ENCODE results near the gene KLF7.

Gene KLF7

GRCh38 chr2:207166349-207167098 lies 776 bp upstream of the KLF7 start:
- DNase-seq, result peak; percentile 43

DNA sequence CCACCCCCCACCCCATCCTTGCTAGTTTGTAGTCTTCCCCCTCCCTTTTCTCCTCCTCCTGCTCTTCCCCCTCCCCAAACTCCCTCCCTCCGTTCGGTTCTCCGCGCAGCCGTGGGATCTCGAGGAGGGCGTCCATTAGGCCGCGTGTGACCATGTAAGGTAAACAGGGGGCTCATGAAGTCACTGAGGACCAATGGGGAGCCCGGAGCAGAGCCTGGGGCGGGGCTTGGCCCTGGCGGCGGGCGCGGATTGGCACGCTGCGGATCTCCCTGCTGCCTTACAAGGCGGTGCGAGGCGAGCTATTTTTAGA lies 246 bp upstream of the KLF7 start:
- DNase-seq, result peak; percentile 91

GRCh38 chr2:207164006-207164831 lies 1.5 kb downstream of the KLF7 start:
- DNase-seq, result no peak

DNA sequence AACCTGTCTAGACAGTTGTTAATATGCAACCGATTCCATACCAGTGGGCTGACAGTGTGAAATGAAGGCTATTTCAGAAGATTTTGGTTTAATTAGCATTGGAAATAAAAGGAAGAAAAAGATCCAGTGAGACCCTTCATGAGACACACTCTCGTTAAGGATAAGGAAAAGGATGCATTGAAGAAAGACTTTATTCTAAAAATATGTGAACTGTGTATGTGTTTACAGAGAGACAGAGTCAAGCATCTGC lies 2.1 kb downstream of the KLF7 start:
- no peak for DNase-seq

DNA sequence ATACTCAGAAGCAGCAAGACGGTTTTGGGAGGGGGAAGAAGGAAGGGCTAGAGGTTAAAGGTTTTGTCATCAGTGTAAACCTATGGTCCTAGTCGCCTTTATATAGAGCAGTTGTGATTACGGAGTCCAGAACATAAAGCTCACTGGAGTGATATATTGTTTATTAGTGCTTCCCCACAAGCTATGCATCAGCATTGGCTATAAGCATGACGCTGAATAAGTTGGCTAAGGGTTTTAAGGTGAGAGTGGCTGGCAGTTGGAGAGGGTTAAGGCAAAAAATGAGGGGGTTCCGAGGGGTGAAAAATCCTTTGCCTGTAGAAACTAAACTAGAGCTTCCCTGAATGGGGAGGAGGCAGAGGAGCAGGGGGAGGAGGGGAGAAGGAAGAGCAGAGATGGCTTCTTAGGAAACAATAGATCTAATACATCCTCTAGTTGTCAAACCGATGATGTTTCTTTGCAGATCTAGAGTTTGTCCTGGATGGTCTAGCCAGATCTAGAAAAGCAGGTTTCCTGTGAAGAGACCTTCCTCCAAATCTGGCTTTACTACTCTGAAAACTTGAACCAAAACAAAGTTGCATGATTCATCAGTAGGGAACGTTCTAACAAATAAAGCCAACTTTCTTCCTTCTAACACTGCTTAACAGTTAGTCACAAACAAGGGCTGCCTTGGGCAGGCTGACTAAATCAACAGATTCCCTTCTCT lies 2.5 kb downstream of the KLF7 start:
- DNase-seq, result no peak

GRCh38 chr2:207162316-207162715 lies 3.4 kb downstream of the KLF7 start:
- no peak for DNase-seq

DNA sequence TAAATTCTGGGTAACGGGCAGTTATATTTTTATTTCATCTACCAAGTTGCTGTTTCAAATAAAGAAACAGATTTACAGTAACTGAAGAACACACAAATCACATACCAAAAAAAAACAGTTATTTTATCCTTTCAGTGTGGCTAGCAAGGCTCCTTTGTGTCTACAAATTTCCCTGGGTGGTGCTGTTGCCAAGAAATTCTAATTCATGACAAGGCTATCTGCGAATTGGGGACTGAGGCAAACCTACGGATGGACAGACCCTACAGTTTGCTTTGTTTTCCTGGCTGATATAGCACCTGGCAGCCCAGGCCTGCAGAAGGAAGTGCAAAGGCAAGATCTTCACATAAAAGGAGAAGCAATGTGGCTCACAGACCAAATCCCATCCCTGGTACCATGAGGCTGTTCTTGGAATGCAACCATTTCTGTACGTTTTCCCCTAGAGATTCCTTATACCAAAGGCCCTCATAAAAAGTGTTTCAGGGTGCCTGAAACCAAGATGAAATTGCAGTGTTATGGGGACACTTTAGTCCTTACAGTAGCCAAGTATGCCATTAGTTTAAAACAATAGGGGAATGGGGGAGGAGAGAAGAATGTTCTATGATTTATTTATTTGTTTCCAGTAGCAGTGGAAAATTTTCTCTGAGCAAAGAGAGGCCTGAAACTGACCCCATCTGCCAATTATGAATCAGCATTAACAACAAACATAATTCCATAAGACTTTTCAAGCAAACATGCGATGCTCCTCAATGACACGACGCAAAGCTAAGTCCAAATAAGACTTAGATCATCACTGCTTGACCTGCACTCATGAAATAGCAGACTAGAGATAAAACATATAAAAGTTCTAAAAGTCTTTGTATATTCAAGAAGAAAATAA lies 4.3 kb downstream of the KLF7 start:
- DNase-seq, result no peak

DNA sequence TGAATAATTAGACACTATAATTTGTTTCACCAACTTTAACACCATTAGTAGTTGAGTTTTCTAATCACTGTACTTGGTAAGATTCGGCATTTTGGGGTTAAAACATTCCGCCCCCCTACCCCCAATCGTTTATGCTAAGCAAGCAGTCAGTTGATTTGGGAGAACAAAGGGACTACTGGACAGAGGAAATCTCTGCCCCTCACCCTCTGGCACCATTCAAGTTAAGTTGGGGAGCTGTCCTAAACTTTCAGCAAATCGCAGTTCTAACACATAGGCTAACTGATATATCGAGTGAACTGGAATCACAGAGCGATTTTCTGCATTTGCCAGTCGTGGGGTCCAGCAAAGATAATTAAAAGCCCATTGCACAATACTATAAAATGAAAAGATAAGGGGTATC lies 5.6 kb downstream of the KLF7 start:
- no peak for DNase-seq

GRCh38 chr2:207159002-207159401 lies 6.7 kb downstream of the KLF7 start:
- no peak for DNase-seq

DNA sequence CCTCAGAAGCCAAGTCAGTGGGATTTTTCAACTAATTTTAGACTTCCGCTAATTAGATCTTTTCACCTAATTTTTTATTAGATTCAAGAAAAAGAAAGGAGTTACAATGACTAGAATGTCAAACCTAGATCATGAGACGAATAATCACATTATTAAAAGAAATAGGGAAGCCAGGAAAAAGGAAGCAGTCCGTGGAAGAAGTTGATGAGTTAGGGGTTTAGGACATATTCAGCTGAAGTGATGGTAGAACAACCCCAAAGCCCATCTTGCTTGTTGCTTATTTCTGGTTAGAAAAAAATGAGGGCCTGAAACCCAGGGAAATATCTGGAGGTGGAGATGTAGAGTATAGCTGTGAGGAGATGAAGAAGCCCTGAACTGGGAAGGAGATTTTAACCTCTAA lies 8.0 kb downstream of the KLF7 start:
- DNase-seq, result no peak

GRCh38 chr2:207157162-207157481 lies 8.6 kb downstream of the KLF7 start:
- DNase-seq, result no peak

DNA sequence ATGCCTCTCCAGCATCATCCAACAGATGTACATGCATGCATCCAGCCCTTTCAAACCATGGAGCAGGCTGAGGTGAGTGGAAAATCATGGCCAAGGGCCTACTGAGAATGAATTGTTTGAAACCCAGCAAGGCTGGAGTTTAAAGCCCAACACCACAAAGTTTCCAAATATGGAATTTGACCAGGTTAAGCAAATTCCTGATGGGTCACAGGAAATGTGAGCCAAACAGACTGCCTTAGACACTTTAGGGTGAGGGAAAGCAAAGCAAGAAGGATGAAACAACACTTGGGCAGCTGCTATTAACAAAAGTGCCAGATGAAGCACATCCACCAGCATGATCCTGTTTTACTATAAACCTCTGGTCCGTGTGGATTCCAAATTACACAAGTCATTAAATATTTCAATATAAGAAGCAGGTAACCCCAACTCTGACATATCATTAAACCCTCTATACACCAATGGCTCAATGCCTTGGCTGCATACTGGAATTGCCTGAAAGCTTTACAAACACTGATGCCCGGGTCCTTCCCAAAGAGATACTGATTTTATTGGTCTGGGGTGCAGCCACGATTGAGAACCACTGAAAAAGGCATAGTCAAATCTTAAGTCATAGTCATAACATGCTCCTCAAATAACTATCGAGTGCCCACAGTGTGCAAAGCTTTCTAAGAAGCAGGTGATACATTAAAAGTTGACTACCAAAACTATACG lies 9.1 kb downstream of the KLF7 start:
- no peak for DNase-seq

DNA sequence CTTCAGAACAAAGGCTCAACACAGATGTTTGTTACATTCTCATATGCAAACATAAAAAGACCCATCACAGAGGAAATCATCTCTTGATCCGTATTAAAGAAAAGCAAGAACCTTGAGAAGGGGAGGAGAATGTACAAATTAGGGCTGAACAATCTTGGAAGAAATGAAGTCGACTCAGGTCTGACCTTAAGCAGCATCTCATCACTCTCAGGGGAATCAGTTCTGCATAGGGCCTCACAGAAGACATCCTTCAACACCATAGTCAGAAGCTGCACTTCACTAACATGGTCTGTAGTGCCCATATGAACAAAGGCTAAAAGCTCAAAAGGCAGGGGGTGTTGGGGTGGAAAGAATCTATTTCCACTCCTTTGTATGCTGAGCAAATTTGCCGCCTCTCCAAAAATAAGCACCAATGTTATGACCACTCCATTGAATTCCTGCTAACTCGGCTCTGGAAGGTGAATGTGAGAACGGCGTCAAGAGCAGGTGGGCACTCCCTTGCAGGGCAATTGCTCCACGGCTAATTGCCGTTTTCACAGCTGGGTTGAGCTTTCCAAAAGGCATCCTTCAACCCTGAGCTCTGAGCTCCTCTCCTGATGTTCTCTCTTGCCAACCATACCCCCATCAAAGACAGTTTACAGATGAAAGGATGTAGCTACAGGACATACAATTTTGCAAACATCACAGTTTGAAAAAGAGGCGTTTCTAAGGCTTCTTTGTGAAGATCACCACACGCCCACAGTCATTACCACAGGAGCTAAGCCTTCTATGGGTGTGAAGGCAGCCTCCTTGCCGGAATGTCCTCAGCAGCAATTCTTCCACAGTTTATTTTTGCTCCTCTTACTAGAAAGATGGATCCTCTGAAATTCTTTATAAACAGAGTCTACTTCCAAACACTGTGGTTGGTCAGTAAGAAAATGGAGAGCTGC lies 10.0 kb downstream of the KLF7 start:
- DNase-seq, result no peak

- DNase-seq, result no peak
Measured at GRCh38 chr2:207154556-207155510, 10.9 kb downstream of the KLF7 start.

GRCh38 chr2:207153266-207153975 lies 12.3 kb downstream of the KLF7 start:
- DNase-seq, result no peak

DNA sequence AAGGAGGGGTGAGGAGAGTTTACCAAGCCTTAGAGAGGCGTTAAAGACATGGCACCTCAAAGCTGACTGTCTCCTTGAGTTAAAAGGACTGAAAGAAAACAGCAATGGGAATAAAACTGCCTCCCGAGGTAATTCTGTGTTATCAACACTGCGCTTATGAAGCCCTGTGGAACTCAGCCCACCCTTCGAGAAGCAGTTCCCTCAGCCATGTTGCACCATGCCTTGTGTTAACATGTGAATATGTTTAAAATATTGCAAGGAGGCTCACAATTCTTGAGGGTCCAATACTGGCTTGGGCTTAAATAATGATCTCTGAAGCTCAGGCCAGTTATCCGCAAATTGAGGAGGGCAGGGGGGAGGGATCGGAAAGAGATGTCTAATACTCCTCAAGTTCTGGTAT lies 14.7 kb downstream of the KLF7 start:
- no peak for DNase-seq

- no peak for DNase-seq
Measured at GRCh38 chr2:207150284-207150683, 15.5 kb downstream of the KLF7 start.

DNA sequence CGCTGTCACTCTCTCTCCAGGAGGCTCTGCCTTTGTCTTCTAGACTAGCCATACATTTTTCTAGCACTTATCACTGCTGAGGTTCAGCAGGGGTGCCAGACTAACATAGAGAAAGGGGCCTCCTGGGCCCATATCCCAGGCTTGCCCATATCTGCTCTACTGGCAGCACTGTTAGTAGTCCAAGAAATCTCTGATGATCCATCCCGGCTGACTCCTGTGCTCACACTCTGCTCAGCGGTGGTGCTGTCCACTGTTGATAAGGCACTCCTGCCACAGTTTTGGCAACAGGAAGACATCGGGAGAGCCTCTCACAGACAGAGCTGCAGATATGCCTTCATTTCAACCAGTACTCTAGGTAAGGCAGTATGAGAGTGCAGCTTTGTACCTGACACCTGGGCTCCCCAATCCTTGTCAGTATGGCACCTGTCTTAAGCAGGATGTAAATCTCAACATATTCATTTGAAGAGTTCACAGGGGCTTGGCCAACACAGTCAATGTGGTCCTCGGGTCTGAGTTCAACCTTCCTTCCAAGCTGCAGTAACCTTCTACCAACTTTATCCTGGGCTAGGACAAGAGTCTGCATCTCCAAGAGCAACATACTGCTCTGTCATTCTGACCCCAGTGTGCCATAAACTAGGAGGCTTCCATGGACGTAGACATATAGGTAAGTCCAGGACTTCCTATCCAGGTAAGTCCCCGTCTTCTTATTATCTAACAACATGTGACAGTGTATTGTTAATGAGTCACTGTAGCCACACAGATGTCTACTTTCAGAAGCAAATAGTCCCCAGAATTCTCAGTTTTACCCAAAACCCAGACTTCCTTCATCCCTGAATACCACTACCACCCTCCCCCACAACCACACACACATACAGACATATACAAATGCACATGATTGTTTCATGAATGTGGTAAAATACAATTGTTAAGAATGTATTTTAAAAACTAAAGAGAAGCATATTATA lies 16.2 kb downstream of the KLF7 start:
- peak; percentile 86 for DNase-seq

All from hematopoietic multipotent progenitor cell treated with erythropoietin and hydrocortisone succinate and interleukin-3 and kit ligand, for 8 days (in vitro differentiated cells).